HCT116 (cell line): ENCODE data around the gene STKLD1.

Experiments
- ATF3 ChIP-seq: IDR thresholded peaks from 2 replicates; pipeline ENCODE4 v1.6.1; 2012
- EZH2 ChIP-seq: fragments of 200-600 bp; sonication (generic); IDR thresholded peaks from 2 replicates; pipeline ENCODE4 v1.6.1; 2017; ENCODE audit warnings: antibody characterized with exemption, mixed run types
- JUND ChIP-seq: IDR thresholded peaks from 2 replicates; pipeline ENCODE4 v1.6.1; 2012
- MAX ChIP-seq: IDR thresholded peaks from 2 replicates; pipeline ENCODE4 v1.6.1; 2012
- POLR2A ChIP-seq: IDR thresholded peaks from 2 replicates; pipeline ENCODE4 v1.7.0; 2011; ENCODE audit warnings: borderline replicate concordance; ENCODE audit not compliant: insufficient read depth, insufficient read length; ENCODE audit errors: extremely low read depth
- POLR2AphosphoS5 ChIP-seq: IDR thresholded peaks from 2 replicates; pipeline ENCODE4 v1.6.1; 2011; ENCODE audit warnings: mild to moderate bottlenecking, low read depth, low read length, moderate library complexity
- SRF ChIP-seq: IDR thresholded peaks from 2 replicates; pipeline ENCODE4 v1.6.1; 2012; ENCODE audit warnings: low read depth
- YY1 ChIP-seq: IDR thresholded peaks from 2 replicates; pipeline ENCODE4 v1.6.1; 2011; ENCODE audit warnings: low read length, low read depth, moderate library complexity, mild to moderate bottlenecking; ENCODE audit not compliant: insufficient replicate concordance; ENCODE audit errors: extremely low read depth
- ZNF274 ChIP-seq: fragments of 200-500 bp; sonication (Bioruptor generic); IDR thresholded peaks from 2 replicates; pipeline ENCODE4 v1.6.1; 2014; ENCODE audit warnings: mild to moderate bottlenecking, low read depth, low read length, inconsistent platforms
- TF ChIP-seq, protein P1 (sequence below), 3 experiments: fragments of 200-600 bp in 1 of 3; sonication (generic) in 1 of 3; IDR thresholded peaks in 2 of 3; conservative IDR thresholded peaks in 1 of 3; 2 replicates each; pipeline ENCODE4 v1.5.1; 2012 to 2017; ENCODE audit warnings: low read depth in 2 of 3, low read length in 2 of 3, antibody characterized with exemption in 1 of 3, borderline replicate concordance in 1 of 3, control low read depth in 1 of 3, mild to moderate bottlenecking in 1 of 3, mixed read lengths in 1 of 3, mixed run types in 1 of 3, moderate library complexity in 1 of 3; ENCODE audit not compliant: insufficient read depth in 1 of 3
- TF ChIP-seq, protein P2 (sequence below): IDR thresholded peaks from 2 replicates; pipeline ENCODE4 v1.6.1; 2012; ENCODE audit warnings: low read depth

DNA sequence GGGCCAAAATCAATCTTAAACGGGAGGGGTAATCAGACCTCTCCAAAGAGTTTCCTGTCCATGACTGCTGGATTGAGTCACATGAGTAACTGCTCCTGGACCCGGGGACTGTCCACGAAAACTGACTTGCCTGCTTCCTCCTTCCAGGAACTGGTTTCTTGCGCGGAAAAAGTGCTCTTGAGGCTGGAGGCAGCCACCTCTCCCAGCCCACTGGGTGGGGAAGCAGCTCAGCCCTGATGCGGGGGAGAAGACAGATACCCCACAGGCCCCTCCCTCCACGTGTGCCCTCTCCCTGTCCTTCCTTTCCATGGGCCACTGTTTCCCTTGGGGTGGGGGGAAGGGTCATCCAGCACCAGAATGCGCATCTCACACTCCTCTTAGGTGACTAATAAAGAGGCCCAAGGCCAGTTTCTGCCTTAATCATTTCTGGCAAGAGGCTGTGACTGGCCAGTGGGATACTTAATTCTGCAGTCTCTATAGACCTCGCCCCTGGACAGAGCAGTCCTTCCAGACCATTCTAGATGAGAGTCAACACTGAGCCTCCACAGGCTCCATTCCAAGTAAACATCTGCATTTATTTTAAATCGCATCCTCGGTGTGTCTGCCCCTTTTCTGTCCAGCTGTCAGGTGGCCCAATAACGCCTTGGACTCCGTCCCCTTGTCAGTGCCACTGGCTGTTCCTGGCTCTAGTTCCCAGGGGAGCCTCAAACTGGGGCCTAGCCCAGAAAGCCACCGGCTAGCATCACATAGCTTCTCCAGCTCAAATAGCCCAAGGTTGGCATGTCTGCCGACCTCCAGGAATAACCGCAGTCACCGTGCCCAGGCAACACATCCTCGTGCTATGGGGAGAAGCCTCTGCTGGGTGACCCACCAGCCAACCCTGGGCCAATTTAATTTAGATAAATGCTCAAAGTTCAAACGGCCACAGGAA is 29.6 kb downstream of the STKLD1 start:
- TF ChIP-seq, protein P1, sequence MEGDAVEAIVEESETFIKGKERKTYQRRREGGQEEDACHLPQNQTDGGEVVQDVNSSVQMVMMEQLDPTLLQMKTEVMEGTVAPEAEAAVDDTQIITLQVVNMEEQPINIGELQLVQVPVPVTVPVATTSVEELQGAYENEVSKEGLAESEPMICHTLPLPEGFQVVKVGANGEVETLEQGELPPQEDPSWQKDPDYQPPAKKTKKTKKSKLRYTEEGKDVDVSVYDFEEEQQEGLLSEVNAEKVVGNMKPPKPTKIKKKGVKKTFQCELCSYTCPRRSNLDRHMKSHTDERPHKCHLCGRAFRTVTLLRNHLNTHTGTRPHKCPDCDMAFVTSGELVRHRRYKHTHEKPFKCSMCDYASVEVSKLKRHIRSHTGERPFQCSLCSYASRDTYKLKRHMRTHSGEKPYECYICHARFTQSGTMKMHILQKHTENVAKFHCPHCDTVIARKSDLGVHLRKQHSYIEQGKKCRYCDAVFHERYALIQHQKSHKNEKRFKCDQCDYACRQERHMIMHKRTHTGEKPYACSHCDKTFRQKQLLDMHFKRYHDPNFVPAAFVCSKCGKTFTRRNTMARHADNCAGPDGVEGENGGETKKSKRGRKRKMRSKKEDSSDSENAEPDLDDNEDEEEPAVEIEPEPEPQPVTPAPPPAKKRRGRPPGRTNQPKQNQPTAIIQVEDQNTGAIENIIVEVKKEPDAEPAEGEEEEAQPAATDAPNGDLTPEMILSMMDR (IDR thresholded peaks at IDR 0.05 in 2 of 3, conservative IDR thresholded peaks at IDR 0.05 in 1 of 3; ENCODE audit: borderline replicate concordance in 1 of 3, insufficient read depth in 1 of 3, low read depth in 2 of 3, low read length in 2 of 3): no peak
- no peak for TF ChIP-seq SRF
- TF ChIP-seq POLR2AphosphoS5: no peak
- TF ChIP-seq JUND: no peak
- TF ChIP-seq ZNF274: no peak
- TF ChIP-seq YY1: no peak
- no peak for TF ChIP-seq ATF3
- TF ChIP-seq EZH2: no peak
- TF ChIP-seq, protein P2, sequence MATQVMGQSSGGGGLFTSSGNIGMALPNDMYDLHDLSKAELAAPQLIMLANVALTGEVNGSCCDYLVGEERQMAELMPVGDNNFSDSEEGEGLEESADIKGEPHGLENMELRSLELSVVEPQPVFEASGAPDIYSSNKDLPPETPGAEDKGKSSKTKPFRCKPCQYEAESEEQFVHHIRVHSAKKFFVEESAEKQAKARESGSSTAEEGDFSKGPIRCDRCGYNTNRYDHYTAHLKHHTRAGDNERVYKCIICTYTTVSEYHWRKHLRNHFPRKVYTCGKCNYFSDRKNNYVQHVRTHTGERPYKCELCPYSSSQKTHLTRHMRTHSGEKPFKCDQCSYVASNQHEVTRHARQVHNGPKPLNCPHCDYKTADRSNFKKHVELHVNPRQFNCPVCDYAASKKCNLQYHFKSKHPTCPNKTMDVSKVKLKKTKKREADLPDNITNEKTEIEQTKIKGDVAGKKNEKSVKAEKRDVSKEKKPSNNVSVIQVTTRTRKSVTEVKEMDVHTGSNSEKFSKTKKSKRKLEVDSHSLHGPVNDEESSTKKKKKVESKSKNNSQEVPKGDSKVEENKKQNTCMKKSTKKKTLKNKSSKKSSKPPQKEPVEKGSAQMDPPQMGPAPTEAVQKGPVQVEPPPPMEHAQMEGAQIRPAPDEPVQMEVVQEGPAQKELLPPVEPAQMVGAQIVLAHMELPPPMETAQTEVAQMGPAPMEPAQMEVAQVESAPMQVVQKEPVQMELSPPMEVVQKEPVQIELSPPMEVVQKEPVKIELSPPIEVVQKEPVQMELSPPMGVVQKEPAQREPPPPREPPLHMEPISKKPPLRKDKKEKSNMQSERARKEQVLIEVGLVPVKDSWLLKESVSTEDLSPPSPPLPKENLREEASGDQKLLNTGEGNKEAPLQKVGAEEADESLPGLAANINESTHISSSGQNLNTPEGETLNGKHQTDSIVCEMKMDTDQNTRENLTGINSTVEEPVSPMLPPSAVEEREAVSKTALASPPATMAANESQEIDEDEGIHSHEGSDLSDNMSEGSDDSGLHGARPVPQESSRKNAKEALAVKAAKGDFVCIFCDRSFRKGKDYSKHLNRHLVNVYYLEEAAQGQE: no peak
- no peak for TF ChIP-seq POLR2A
- no peak for TF ChIP-seq MAX
